DOHH2 (cell line): Measurements from ENCODE around the gene UMAD1.

ENCODE experiments used
- CTCF ChIP-seq: fragments of 200-600 bp; sonication (generic); IDR thresholded peaks from one replicate; pipeline ENCODE4 v1.5.1; 2014; ENCODE audit warnings: antibody characterized with exemption, mild to moderate bottlenecking, low read depth, low read length; ENCODE audit not compliant: poor library complexity, severe bottlenecking
- EZH2phosphoT487 ChIP-seq: fragments of 200-600 bp; sonication (generic); IDR thresholded peaks from 2 replicates; pipeline ENCODE4 v1.6.1; 2017; ENCODE audit warnings: borderline replicate concordance, mild to moderate bottlenecking, antibody characterized with exemption, low read length, moderate library complexity, mixed read lengths

- TF ChIP-seq CTCF (no peak), EZH2phosphoT487 (no peak)
These were observed 41.4 kb downstream of the UMAD1 start for GRCh38 chr7:7681936-7682329.
